Measurements from ENCODE around the gene EXOC6B. TPM values are rescaled to one million over a fixed set of nuclear protein-coding genes. Genes with fewer than 3 reads are reported as not detected.

The EXOC6B gene
- total RNA-seq, 1 donor from 2014 or later = 7.7 TPM

DNA sequence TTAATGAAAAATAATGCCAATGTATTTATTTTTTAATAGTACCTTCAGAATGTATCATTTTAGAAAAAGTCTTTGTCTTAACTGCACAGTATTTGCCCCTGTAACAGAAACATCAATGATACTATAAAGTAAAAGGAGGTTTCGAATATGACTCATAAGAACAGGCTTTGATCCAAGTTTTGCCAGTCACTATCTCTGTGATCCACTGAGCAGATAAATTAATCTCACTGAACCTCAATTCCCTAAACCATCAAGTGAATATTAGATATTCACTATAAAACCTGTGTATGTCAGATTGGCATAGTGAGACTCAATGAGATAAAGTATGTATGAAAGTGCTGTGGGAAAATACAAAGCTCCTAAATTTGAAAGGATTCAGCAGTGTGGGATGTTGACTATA lies 292.1 kb downstream of the EXOC6B start:
- no peak overlapping the region for H3K4me3 ChIP-seq (ENCODE audit: low read depth, low read length)
- TF ChIP-seq, protein P1, sequence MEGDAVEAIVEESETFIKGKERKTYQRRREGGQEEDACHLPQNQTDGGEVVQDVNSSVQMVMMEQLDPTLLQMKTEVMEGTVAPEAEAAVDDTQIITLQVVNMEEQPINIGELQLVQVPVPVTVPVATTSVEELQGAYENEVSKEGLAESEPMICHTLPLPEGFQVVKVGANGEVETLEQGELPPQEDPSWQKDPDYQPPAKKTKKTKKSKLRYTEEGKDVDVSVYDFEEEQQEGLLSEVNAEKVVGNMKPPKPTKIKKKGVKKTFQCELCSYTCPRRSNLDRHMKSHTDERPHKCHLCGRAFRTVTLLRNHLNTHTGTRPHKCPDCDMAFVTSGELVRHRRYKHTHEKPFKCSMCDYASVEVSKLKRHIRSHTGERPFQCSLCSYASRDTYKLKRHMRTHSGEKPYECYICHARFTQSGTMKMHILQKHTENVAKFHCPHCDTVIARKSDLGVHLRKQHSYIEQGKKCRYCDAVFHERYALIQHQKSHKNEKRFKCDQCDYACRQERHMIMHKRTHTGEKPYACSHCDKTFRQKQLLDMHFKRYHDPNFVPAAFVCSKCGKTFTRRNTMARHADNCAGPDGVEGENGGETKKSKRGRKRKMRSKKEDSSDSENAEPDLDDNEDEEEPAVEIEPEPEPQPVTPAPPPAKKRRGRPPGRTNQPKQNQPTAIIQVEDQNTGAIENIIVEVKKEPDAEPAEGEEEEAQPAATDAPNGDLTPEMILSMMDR (conservative IDR thresholded peaks at IDR 0.05; ENCODE audit: low read depth, low read length) = no peak
- no peak for DNase-seq (ENCODE audit: low read depth)

GRCh38 chr2:72527424-72527823 lies 298.4 kb downstream of the EXOC6B start:
- TF ChIP-seq, protein P1 (conservative IDR thresholded peaks at IDR 0.05; ENCODE audit: low read depth, low read length) = no peak

GRCh38 chr2:72526623-72527022 lies 299.2 kb downstream of the EXOC6B start:
- TF ChIP-seq, protein P1 (conservative IDR thresholded peaks at IDR 0.05; ENCODE audit: low read depth, low read length) = no peak
- H3K4me3 ChIP-seq (ENCODE audit: low read depth, low read length) = no peak overlapping the region
- no peak for DNase-seq (ENCODE audit: low read depth)

More at GRCh38 chr2:72527424-72527823, 298.4 kb downstream of the EXOC6B start:
- no peak overlapping the region for H3K4me3 ChIP-seq (ENCODE audit: low read depth, low read length)
- DNase-seq (ENCODE audit: low read depth) = no peak

GRCh38 chr2:72524071-72524470 lies 301.8 kb downstream of the EXOC6B start:
- TF ChIP-seq, protein P1 (conservative IDR thresholded peaks at IDR 0.05; ENCODE audit: low read depth, low read length) = no peak
- DNase-seq (ENCODE audit: low read depth) = no peak
- H3K4me3 ChIP-seq (ENCODE audit: low read depth, low read length) = no peak overlapping the region

GRCh38 chr2:72515696-72516095 lies 310.1 kb downstream of the EXOC6B start:
- no peak for DNase-seq (ENCODE audit: low read depth)
- no peak overlapping the region for H3K4me3 ChIP-seq (ENCODE audit: low read depth, low read length)
- TF ChIP-seq, protein P1 (conservative IDR thresholded peaks at IDR 0.05; ENCODE audit: low read depth, low read length) = no peak

GRCh38 chr2:72513011-72513410 lies 312.8 kb downstream of the EXOC6B start:
- DNase-seq (ENCODE audit: low read depth) = no peak
- TF ChIP-seq, protein P1 (conservative IDR thresholded peaks at IDR 0.05; ENCODE audit: low read depth, low read length) = no peak

GRCh38 chr2:72512376-72512775 lies 313.5 kb downstream of the EXOC6B start:
- TF ChIP-seq, protein P1 (conservative IDR thresholded peaks at IDR 0.05; ENCODE audit: low read depth, low read length) = no peak
- H3K4me3 ChIP-seq (ENCODE audit: low read depth, low read length) = no peak overlapping the region
- DNase-seq (ENCODE audit: low read depth) = no peak

More at GRCh38 chr2:72513011-72513410, 312.8 kb downstream of the EXOC6B start:
- no peak overlapping the region for H3K4me3 ChIP-seq (ENCODE audit: low read depth, low read length)

All from epithelial cell of proximal tubule (primary cell).